AG09309 (cell line): ENCODE data around the gene DUS2.
A peak's percentile ranks its signal among the peaks of the same experiment; 100 is the strongest.

Experiments
- DNase-seq: peaks from one replicate; pipeline ENCODE4 v3.0.0-alpha.2; 2010; ENCODE audit warnings: low read depth
- H3K4me3 ChIP-seq: 2 replicates; pipeline ENCODE4 v1.5.1; 2011; ENCODE audit warnings: mild to moderate bottlenecking, low read depth, low read length, moderate library complexity; ENCODE audit not compliant: control insufficient read depth
- TF ChIP-seq, protein P1 (sequence below): IDR thresholded peaks from 2 replicates; pipeline ENCODE4 v1.5.1; 2011; ENCODE audit warnings: mild to moderate bottlenecking, low read depth, low read length, inconsistent platforms; ENCODE audit not compliant: insufficient read depth, control insufficient read depth; ENCODE audit errors: missing control alignments

The DUS2 gene

DNA sequence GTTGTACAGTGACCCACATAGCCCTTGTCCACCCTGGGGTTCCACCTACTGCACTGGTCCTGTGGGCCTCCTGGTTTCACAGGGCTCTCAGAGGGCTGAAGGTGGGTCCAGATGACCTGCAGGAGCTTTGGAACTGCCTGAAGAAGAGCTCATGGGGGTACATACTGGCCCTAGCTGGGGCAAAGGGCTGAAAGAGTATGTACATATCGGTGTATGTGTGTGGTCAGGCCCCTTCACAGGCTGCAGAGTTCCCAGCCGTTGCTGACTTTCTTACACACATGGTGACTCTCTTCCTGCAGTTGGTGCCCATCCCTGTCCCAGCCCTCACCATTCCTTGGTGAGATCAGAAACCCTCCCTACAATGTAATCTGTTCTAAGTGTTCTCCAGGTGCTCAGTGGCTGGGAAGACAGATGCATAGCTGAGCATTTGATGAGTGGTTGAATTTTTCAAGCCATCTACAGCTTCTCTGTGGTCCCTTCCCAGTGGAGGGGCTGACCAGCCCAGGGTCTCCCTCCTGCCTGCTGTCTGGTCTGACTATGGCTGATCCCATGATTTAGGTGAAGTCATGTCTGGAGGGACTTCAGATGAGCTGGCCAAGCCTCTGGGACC, 59.6 kb downstream of the DUS2 start:
- H3K4me3 ChIP-seq, result no peak overlapping the region
- TF ChIP-seq, protein P1, sequence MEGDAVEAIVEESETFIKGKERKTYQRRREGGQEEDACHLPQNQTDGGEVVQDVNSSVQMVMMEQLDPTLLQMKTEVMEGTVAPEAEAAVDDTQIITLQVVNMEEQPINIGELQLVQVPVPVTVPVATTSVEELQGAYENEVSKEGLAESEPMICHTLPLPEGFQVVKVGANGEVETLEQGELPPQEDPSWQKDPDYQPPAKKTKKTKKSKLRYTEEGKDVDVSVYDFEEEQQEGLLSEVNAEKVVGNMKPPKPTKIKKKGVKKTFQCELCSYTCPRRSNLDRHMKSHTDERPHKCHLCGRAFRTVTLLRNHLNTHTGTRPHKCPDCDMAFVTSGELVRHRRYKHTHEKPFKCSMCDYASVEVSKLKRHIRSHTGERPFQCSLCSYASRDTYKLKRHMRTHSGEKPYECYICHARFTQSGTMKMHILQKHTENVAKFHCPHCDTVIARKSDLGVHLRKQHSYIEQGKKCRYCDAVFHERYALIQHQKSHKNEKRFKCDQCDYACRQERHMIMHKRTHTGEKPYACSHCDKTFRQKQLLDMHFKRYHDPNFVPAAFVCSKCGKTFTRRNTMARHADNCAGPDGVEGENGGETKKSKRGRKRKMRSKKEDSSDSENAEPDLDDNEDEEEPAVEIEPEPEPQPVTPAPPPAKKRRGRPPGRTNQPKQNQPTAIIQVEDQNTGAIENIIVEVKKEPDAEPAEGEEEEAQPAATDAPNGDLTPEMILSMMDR, result no peak
- no peak for DNase-seq

DNA sequence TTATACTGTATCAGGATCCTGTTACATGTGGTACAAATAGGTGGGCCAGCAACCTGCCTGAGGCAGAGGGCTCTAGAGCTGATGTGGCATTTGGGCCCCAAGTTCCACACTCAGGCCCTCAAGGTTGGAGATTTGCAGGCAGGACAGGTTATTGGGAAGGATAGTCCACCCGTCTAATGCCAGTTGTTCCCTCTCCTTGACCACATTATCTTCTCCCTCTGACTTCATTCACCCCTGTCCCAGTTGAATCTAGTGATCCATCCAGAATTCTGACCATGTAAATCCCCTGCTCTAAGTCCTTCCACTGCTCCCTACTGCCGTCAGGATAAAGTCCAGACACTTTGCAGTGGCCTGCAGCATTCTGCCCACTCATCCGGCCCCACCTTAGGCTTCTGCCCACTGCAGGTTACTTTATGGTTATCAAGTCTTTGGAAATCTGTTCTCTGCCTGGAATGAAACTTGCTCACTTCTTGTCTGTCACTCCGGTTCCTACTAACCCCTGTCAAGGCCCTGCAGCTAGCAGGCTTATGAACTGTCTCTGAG, 60.2 kb downstream of the DUS2 start:
- no peak overlapping the region for H3K4me3 ChIP-seq
- TF ChIP-seq, protein P1, result no peak
- no peak for DNase-seq

DNA sequence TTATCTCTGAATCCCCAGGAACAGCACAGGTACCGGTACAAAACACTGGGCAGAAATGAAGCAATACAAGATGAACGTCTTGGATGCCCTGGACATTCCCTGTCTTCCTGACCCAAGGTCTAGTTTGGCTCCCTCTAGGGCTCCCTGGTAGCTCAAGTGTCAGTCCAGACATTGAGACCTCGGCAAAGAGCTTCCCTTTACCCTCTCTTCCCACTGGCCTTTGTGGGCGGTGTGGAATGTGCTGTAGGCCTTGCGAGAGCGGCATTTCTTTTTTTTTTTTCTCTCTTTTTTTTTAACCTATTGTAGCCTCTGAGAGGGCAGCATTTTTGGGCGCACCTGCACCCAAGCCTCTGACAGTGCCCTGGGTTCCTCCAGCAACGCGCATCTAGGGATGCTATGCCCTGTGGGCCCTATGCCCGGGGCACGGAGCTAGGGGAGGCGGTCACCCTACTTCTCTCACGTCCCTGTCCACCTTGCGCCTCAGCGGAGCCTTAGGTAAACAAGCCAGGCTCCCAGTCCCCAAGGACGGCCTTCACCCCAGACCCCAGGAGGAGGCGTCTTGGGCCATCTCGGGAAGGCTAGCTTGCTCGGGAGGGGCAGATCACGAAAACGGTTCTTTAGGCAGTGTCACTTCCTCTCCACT, 60.9 kb downstream of the DUS2 start:
- no peak for DNase-seq
- TF ChIP-seq, protein P1, result no peak
- H3K4me3 ChIP-seq, result peak overlapping the region; percentile 53

DNA sequence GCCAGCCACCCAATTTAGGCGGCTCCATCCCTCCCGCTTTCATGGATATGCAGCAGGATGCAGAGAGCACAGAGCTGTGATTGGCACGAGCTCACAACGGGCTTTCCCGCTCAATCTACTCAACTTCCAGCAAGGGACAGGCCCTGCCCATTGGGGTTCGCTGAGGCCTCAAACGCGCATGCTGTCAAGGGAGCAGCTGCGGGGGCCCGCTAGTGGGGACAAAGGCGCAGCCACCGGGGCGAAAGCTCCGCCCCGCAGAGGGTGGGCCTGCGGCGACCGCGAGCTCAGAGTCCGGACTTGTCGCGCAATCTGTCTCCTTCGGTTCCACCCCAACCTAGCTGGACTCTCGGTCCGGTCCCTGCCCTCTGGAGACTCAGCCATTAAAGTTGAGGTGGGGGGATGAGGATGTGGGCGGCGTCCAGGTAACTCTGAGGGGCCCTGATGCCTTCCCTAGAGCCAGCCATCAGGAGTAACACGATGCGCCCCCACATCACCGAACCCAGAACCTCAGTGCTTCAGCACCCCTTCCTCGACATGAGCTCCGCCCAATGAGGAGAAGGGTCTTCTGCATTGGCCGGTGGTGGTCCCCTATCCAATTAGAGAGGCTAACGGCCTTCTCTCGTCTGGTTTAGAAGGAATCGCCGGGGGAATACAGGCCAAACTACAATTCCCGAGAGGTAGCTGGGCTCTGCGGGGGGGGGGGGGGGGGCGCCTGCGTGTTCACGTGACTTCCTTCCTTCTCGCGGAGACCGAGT, 61.6 kb downstream of the DUS2 start:
- no peak for DNase-seq
- TF ChIP-seq, protein P1, result no peak
- peak overlapping the region; percentile 53 for H3K4me3 ChIP-seq

DNA sequence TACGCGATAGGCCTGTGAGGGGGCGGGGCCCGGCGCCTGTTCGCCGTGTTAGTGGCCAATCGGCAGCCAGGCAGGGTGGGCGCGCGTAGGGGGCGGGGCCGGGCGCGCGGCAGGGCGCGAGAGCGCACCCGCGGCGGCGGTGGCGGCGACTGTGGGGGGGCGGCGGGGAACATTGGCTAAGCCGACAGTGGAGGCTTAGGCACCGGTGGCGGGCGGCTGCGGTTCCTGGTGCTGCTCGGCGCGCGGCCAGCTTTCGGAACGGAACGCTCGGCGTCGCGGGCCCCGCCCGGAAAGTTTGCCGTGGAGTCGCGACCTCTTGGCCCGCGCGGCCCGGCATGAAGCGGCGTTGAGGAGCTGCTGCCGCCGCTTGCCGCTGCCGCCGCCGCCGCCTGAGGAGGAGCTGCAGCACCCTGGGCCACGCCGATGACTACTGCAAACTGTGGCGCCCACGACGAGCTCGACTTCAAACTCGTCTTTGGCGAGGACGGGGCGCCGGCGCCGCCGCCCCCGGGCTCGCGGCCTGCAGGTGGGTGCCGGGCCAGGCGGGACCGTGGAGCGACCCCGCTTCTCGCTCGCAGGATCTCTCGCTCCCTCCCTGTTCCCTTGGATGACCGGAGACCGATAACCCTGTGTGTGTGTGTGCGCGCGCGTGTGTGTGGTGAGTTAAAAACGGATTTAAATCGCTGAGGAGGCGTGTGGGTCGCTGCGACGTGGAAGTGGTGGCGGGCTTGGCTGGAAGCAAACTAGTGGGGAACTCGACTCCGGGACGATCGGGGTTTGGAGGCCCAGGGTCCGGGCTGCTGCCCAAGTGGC, 62.4 kb downstream of the DUS2 start, which contains the start of gene NFATC3:
TSS of gene NFATC3 (plus strand) at position 112 of the 813 bp plus-strand sequence. CDS start at position 424, 312 bp downstream.
- DNase-seq, result peak; percentile 76
- H3K4me3 ChIP-seq, result peak within 1 kb of the TSS; percentile 94
- TF ChIP-seq, protein P1, result no peak

DNA sequence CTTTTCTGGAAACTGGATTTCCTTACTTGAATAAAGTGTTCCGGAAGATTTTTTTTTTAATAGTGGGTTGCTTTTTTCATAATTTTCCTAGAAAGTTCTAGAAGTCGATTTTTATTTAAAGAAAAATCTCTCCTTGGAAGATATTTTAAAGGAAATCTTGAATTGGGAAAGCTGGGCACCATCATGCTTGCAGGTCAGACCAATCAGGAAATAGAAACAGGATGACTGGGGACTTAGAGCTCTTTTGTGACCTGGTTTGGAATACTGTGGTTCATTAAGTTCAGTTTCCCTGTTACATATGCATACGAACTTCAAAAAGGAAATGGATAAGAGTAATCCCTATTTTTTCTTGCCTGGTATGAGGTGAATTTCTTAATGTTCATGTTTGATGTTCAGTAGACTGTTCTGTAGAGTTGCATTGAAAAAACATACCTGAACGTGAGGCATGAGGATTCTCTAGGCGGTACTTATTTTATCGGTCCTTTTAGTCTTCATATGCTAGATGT, 63.3 kb downstream of the DUS2 start:
- TF ChIP-seq, protein P1, result no peak
- no peak for DNase-seq
- H3K4me3 ChIP-seq, result peak overlapping the region; percentile 94
